GM19467 (cell line): ENCODE measurements around the gene PCSK6.

ENCODE experiments used
- ATAC-seq: cut with Tn5 transposase; IDR thresholded peaks from one replicate; pipeline ENCODE4 v1.9.1; 2021; ENCODE audit warnings: mild to moderate bottlenecking, moderate library complexity; ENCODE audit not compliant: unreplicated experiment

PCSK6 gene

GRCh38 chr15:101489599-101490407 is at the start of gene PCSK6:
PCSK6 (minus strand) TSS chr15:101489707; CDS start chr15:101489670, 37 bp downstream.
- ATAC-seq, result no peak

- ATAC-seq, result no peak
Observed at GRCh38 chr15:101538996-101539395, 49.5 kb upstream of the PCSK6 start.

GRCh38 chr15:101538177-101538576 is 48.7 kb upstream of the PCSK6 start:
- ATAC-seq, result no peak

GRCh38 chr15:101537483-101538080 is 48.1 kb upstream of the PCSK6 start:
- ATAC-seq, result no peak

- ATAC-seq, result no peak
Observed at GRCh38 chr15:101536875-101537405, 47.4 kb upstream of the PCSK6 start.

GRCh38 chr15:101536166-101536874 is 46.8 kb upstream of the PCSK6 start:
- no peak for ATAC-seq

- ATAC-seq, result no peak
Observed at GRCh38 chr15:101535170-101535902, 45.8 kb upstream of the PCSK6 start.

GRCh38 chr15:101534376-101534970 is 45.0 kb upstream of the PCSK6 start:
- no peak for ATAC-seq

- ATAC-seq, result no peak
Observed at GRCh38 chr15:101533371-101534140, 44.0 kb upstream of the PCSK6 start.

GRCh38 chr15:101532865-101533264 is 43.4 kb upstream of the PCSK6 start:
- ATAC-seq, result no peak

- ATAC-seq, result no peak
Observed at GRCh38 chr15:101531170-101531569, 41.7 kb upstream of the PCSK6 start.

- ATAC-seq, result no peak
Observed at GRCh38 chr15:101530224-101530958, 40.9 kb upstream of the PCSK6 start.

GRCh38 chr15:101528917-101529299 is 39.4 kb upstream of the PCSK6 start:
- no peak for ATAC-seq

- no peak for ATAC-seq
Observed at GRCh38 chr15:101528108-101528916, 38.8 kb upstream of the PCSK6 start.

- no peak for ATAC-seq
Observed at GRCh38 chr15:101526890-101527289, 37.4 kb upstream of the PCSK6 start.

GRCh38 chr15:101526442-101526841 is 36.9 kb upstream of the PCSK6 start:
- no peak for ATAC-seq

- ATAC-seq, result no peak
Observed at GRCh38 chr15:101526021-101526420, 36.5 kb upstream of the PCSK6 start.

- ATAC-seq, result no peak
Observed at GRCh38 chr15:101525087-101525669, 35.7 kb upstream of the PCSK6 start.
